Peyer's patch (tissue), 4 donors: ENCODE results near the gene PTPRM. TPM values are rescaled to one million over a fixed set of nuclear protein-coding genes. Genes with fewer than 3 reads are reported as not detected.

ENCODE experiments used
- DNase-seq, 3 donors: peaks; one replicate each; pipeline ENCODE4 v3.0.0-alpha.2; 2017 to 2019
- H3K27ac ChIP-seq, 4 donors: fragments of 200-600 bp; sonication (generic); one replicate each; pipeline ENCODE4 v1.5.1; 2016 to 2019
- H3K27me3 ChIP-seq, 2 donors: fragments of 200-600 bp; sonication (generic); one replicate each; pipeline ENCODE4 v1.5.1; 2019
- H3K36me3 ChIP-seq, 3 donors: fragments of 200-600 bp; sonication (generic); one replicate each; pipeline ENCODE4 v1.5.1; 2016 to 2019
- H3K4me1 ChIP-seq, 4 donors: fragments of 200-600 bp; sonication (generic); one replicate each; pipeline ENCODE4 v1.5.1; 2016 to 2019
- H3K4me3 ChIP-seq, 4 donors: fragments of 200-600 bp; sonication (generic); 1 replicate in 3 of 4; 2 replicates in 1 of 4; pipeline ENCODE4 v1.5.1; 2016 to 2019; ENCODE audit warnings: mild to moderate bottlenecking in 1 of 4
- H3K9me3 ChIP-seq, 4 donors: fragments of 200-600 bp; sonication (generic); one replicate each; pipeline ENCODE4 v1.5.1; 2016 to 2019; ENCODE audit warnings: mild to moderate bottlenecking in 1 of 4
- CTCF ChIP-seq, 6 experiments: fragments of 450-650 bp in 4 of 6; fragments of 200-600 bp in 2 of 6; sonication (generic) in 1 of 6; IDR thresholded peaks; one replicate each; pipeline ENCODE4 v1.5.1; 2017 to 2019; ENCODE audit warnings: antibody characterized with exemption in 6 of 6, mild to moderate bottlenecking in 3 of 6, moderate library complexity in 1 of 6
- POLR2A ChIP-seq, 2 donors: fragments of 450-650 bp; IDR thresholded peaks; one replicate each; pipeline ENCODE4 v1.5.1; 2017; ENCODE audit warnings: antibody characterized with exemption in 2 of 2, mild to moderate bottlenecking in 2 of 2, moderate library complexity in 2 of 2
- total RNA-seq, 4 donors: library from RNA; depleted of rRNA; stranded (reverse); fragments of >200 nt; gene quantifications; one replicate each; pipeline ENCODE4 v1.1.0, GENCODE V29; 2016

The PTPRM gene
- total RNA-seq, 4 donors from 2014 or later: 39.6 to 211 (median 80.3) TPM

GRCh38 chr18:8326763-8327394, 759.8 kb downstream of the PTPRM start:
- DNase-seq: no peak
- Histone ChIP-seq H3K36me3 (no peaks in the 10 kb centered on the region), H3K9me3 (no peaks in the 10 kb centered on the region), H3K27me3 (no peaks in the 10 kb centered on the region), H3K4me3 (no peak overlapping the region), H3K4me1 (peaks cover 0 to 8% (median 0%) of the 10 kb centered on the region in 4 donors), H3K27ac (no peak overlapping the region)
- TF ChIP-seq CTCF (IDR thresholded peaks at IDR 0.05) (no peak), POLR2A (IDR thresholded peaks at IDR 0.05) (no peak)

- no peak overlapping the region for H3K27ac ChIP-seq
- no peaks in the 10 kb centered on the region for H3K36me3 ChIP-seq
- DNase-seq: no peak
- H3K4me1 ChIP-seq: peaks cover 0 to 8% (median 0%) of the 10 kb centered on the region in 4 donors
- no peaks in the 10 kb centered on the region for H3K9me3 ChIP-seq
- TF ChIP-seq POLR2A (IDR thresholded peaks at IDR 0.05): no peak
- no peak for TF ChIP-seq CTCF (IDR thresholded peaks at IDR 0.05)
- no peaks in the 10 kb centered on the region for H3K27me3 ChIP-seq
- H3K4me3 ChIP-seq: no peak overlapping the region
These were observed 761.0 kb downstream of the PTPRM start for GRCh38 chr18:8328126-8328525.

GRCh38 chr18:8329186-8329771, 762.2 kb downstream of the PTPRM start:
- H3K27ac ChIP-seq: no peak overlapping the region
- DNase-seq: no peak

GRCh38 chr18:8330575-8330974, 763.5 kb downstream of the PTPRM start:
- Histone ChIP-seq H3K27ac (no peak overlapping the region), H3K36me3 (no peaks in the 10 kb centered on the region), H3K27me3 (no peaks in the 10 kb centered on the region), H3K9me3 (no peaks in the 10 kb centered on the region), H3K4me1 (peaks cover 0 to 8% (median 0%) of the 10 kb centered on the region in 4 donors), H3K4me3 (no peak overlapping the region)
- TF ChIP-seq CTCF (IDR thresholded peaks at IDR 0.05) (no peak), POLR2A (IDR thresholded peaks at IDR 0.05) (no peak)
- DNase-seq: no peak

More at GRCh38 chr18:8329186-8329771, 762.2 kb downstream of the PTPRM start:
- TF ChIP-seq POLR2A (IDR thresholded peaks at IDR 0.05) (no peak), CTCF (IDR thresholded peaks at IDR 0.05) (no peak)
- Histone ChIP-seq H3K27me3 (no peaks in the 10 kb centered on the region), H3K36me3 (no peaks in the 10 kb centered on the region), H3K9me3 (no peaks in the 10 kb centered on the region), H3K4me3 (no peak overlapping the region), H3K4me1 (peaks cover 0 to 8% (median 0%) of the 10 kb centered on the region in 4 donors)

GRCh38 chr18:8332286-8332685, 765.2 kb downstream of the PTPRM start:
- no peak for DNase-seq
- H3K4me3 ChIP-seq: no peak overlapping the region
- peaks cover 0 to 8% (median 0%) of the 10 kb centered on the region in 4 donors for H3K4me1 ChIP-seq
- no peak for TF ChIP-seq POLR2A (IDR thresholded peaks at IDR 0.05)
- no peak for TF ChIP-seq CTCF (IDR thresholded peaks at IDR 0.05)
- H3K36me3 ChIP-seq: no peaks in the 10 kb centered on the region
- no peak overlapping the region for H3K27ac ChIP-seq
- no peaks in the 10 kb centered on the region for H3K9me3 ChIP-seq
- no peaks in the 10 kb centered on the region for H3K27me3 ChIP-seq
